Caki2 (cell line): ENCODE results near the gene GALNT4. TPM values are rescaled to one million over a fixed set of nuclear protein-coding genes. Genes with fewer than 3 reads are reported as not detected.

Experiments
- DNase-seq: peaks from one replicate; pipeline ENCODE4 v3.0.0-alpha.2; 2015; ENCODE audit warnings: low read depth
- in situ Hi-C: cut with HindIII; loops from 2 replicates; pipeline ENCODE4 v1.10.0; 2016; ENCODE audit warnings: low sequenced_read_pairs, low pct_unique_long_range_greater_than_20kb, mixed read lengths
- total RNA-seq: library from RNA; depleted of rRNA; stranded (reverse); fragments of >200 nt; shearing (Covaris generic); gene quantifications from 2 replicates; pipeline ENCODE4 v1.2.3, GENCODE V29; 2014; ENCODE audit warnings: low replicate concordance

Gene GALNT4
- total RNA-seq, 1 experiment from 2014 or later, result 2.3 TPM

DNA sequence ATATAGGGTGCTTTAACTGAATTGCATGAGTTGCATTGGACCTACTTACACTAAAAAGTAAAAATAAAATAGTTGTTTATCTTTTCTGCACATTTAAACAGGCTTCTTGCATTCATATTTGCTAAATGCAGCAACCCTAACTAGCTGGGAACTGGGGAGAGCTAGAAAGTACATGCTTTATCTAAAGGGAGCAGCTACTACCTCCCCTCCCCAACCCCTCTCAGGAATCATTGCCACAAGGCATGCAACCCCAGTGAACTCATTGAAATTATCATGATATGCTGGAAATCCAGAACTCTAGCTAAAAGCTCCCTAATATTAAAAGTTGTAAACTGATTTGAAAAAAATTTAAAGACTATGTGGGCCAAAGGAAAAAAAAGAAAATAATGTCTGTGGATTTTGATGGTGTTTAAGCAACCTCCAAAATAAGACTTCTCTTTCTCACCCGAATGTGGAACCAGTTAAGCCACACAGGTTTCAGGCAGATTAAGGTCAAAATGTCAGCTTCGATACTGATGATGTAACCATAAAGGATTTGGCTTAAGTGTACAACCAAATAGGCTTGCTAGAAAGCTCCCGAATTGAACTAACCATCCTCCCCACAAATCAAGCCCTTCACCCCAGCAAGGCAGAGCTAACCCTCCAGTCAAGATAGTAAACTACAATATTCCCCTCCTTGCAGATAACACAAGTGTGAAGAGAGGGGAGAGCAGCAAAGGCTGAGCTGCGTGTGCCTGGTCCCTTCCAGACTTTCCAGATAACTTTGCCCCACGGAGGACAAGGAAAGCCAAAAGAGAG is 15.0 kb upstream of the GALNT4 start:
- in situ Hi-C loops, result no loop called here

GRCh38 chr12:89538897-89539296 is 14.3 kb upstream of the GALNT4 start:
- in situ Hi-C loops, result no loop called here
- no peak for DNase-seq

More for the DNA sequence above, 15.0 kb upstream of the GALNT4 start:
- DNase-seq, result no peak

DNA sequence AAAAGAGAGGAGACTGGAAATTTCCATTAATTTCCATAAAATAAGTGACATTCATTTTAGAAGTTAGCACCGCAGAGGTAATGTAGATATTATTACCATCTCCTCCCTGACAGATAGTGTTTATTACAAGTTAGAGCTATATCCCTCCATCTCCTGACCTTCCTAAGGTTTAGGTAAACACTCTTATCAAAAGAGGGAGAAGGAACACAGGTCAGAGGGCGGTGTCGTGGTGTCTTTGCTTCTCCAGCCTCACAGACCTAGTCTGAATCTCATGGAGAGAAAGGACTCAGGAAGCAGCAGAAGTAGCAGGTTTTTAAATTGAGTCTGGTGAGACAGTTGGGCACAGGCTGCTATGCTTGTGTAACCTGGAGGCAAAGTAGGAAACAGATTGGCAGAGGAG is 12.8 kb upstream of the GALNT4 start:
- no peak for DNase-seq
- in situ Hi-C loops, result no loop called here

- in situ Hi-C loops, result no loop called here
- peak; percentile 23 for DNase-seq
These were observed 5.1 kb upstream of the GALNT4 start for GRCh38 chr12:89529738-89530137.

GRCh38 chr12:89528434-89528833 is 3.8 kb upstream of the GALNT4 start:
- DNase-seq, result no peak
- in situ Hi-C loops, result no loop called here

GRCh38 chr12:89525824-89526770 is 1.5 kb upstream of the GALNT4 start, which contains the start of gene POC1B:
TSS of gene POC1B (minus strand) at chr12:89526047. CDS start at chr12:89525895, 152 bp downstream.
- in situ Hi-C loops, result no loop called here
- peak; percentile 71 for DNase-seq

DNA sequence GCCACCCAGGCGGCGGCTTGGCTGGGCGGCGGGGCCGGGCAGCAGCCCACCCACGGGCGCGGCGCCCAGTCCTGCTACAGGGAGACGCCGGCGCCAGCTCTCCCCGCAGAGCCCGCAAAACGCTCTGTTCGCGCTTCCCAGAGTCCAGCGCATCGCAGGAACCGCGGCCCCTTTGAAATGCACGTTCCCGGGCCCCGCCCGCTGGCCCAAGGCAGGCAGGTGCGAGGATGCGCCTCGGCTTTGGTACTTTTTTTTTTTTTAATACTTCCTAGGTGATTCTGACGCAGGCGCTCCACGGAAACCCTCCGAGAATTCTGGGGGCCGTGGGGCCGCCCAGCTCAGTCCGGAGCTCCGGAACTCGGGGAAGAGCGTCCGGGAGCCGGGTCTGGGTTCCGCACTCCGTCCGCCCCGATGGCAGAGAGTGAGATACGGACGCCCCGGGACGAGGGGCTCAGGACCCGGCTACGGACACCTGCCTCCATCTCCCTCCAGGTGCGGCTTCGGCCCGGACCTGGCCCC is 768 bp upstream of the GALNT4 start:
- in situ Hi-C loops, result no loop called here
- DNase-seq, result peak; percentile 52

- in situ Hi-C loops, result no loop called here
- no peak for DNase-seq
These were observed 604 bp downstream of the GALNT4 start for GRCh38 chr12:89523843-89524540.

- in situ Hi-C loops, result no loop called here
- no peak for DNase-seq
These were observed 1.2 kb downstream of the GALNT4 start for GRCh38 chr12:89523393-89523792.

GRCh38 chr12:89521364-89522223 is 3.0 kb downstream of the GALNT4 start:
- no peak for DNase-seq
- in situ Hi-C loops, result no loop called here

GRCh38 chr12:89517720-89518119 is 6.9 kb downstream of the GALNT4 start:
- in situ Hi-C loops, result no loop called here

DNA sequence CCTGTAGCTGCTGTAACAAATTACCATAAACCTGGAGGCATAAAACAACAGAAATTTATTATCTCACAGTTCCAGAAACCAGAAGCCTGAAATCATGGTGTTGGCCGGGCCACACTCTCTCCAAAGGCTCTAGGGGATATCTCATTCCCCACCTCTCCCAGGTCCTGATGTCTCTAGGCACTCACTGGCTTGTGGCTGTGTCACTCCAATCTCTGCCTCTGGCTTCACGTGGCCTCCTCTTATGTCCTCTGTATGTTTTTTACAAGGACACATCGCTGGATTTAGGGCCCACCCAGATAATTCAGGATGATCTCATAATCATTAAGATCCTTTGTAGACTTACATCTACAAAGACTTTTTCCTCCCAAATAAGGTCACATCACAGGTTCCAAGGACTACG is 8.0 kb downstream of the GALNT4 start:
- DNase-seq, result no peak
- in situ Hi-C loops, result no loop called here

More at GRCh38 chr12:89517720-89518119, 6.9 kb downstream of the GALNT4 start:
- no peak for DNase-seq

- in situ Hi-C loops, result no loop called here
These were observed 9.8 kb downstream of the GALNT4 start for GRCh38 chr12:89514751-89515150.

GRCh38 chr12:89513544-89513943 is 11.1 kb downstream of the GALNT4 start:
- DNase-seq, result no peak
- in situ Hi-C loops, result no loop called here

More at GRCh38 chr12:89514751-89515150, 9.8 kb downstream of the GALNT4 start:
- no peak for DNase-seq

DNA sequence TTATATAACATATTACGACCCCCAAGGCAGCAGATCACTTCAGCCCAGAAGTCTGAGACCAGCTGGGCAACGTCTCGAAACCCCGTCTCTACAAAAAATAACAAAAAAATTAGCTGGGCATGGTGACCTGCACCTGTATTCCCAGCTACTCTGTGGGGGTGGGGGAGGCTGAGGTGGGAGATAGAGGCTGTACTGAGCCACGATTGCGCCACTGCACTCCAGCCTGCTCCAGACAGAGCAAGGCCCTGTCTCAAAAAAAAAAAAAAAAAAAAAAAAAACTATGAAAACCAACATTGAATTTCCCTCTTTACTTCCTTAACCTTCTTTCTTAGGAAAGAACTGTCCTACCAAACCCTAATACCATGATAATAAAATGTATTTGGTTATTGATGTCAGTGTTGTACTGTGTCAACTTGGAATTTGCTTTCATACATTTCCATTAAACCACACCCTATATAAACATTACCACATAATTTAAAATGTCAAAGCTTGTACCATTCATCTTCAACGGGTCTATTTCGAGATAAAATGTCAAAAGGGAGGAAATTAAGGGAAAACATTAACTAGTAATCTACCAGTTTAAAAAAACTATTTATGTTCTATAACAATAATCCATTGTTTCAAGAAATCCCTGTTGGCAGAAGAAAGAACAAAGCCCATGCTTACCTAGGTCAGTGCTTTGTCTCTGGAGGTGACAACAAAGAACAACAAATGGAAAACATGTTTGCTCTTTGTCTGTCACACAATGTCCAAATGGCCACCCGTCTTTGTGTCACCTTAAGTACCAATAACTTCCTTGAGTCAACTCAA is 17.4 kb downstream of the GALNT4 start:
- peak; percentile 41 for DNase-seq
- in situ Hi-C loops, result no loop called here

DNA sequence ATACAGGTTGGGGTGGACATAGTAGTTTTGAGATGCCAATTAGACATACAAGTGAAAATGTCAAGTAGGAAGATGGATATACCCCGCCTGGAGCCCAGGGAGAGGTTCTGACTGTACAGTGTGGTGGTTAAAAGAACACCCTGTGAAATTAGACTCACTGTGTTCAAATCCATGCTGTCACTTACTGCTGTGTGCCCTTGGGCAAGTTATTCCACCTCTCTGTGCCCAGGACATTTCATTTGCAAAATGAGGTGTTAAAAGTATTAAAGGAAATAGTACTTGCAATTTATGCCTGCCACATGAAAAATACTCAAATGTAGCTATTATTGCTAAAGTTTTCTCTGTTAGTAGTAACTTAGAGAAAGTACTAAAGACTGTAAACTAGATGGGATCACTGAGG is 18.5 kb downstream of the GALNT4 start:
- DNase-seq, result no peak
- in situ Hi-C loops, result no loop called here
